ENCODE measurements around the gene DOK1. TPM values are rescaled to one million over a fixed set of nuclear protein-coding genes. Genes with fewer than 3 reads are reported as not detected.

The DOK1 gene
- total RNA-seq, 1 experiment from 2014 or later = 6.2 TPM

GRCh38 chr2:74555610-74556103 lies 1.1 kb downstream of the DOK1 start:
- no TSS peak for BruUV-seq (replicated peaks)
- no peak for DNase-seq (ENCODE audit: low read depth, low spot score)
- H3K36me3 ChIP-seq (ENCODE audit: control insufficient read depth, insufficient read depth, low read length) = no peaks in the 10 kb centered on the region
- H3K4me1 ChIP-seq (ENCODE audit: control insufficient read depth, insufficient read depth, low read length) = peaks cover 11% of the 10 kb centered on the region; the same call in 1 of the 2 replicates
- no peak for ATAC-seq
- TF ChIP-seq TCF7L2 (IDR thresholded peaks at IDR 0.05; ENCODE audit: low read depth, low read length) = no peak
- TF ChIP-seq, protein P1, sequence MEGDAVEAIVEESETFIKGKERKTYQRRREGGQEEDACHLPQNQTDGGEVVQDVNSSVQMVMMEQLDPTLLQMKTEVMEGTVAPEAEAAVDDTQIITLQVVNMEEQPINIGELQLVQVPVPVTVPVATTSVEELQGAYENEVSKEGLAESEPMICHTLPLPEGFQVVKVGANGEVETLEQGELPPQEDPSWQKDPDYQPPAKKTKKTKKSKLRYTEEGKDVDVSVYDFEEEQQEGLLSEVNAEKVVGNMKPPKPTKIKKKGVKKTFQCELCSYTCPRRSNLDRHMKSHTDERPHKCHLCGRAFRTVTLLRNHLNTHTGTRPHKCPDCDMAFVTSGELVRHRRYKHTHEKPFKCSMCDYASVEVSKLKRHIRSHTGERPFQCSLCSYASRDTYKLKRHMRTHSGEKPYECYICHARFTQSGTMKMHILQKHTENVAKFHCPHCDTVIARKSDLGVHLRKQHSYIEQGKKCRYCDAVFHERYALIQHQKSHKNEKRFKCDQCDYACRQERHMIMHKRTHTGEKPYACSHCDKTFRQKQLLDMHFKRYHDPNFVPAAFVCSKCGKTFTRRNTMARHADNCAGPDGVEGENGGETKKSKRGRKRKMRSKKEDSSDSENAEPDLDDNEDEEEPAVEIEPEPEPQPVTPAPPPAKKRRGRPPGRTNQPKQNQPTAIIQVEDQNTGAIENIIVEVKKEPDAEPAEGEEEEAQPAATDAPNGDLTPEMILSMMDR (IDR thresholded peaks at IDR 0.05) = no peak
- TF ChIP-seq SIN3A (IDR thresholded peaks at IDR 0.05; ENCODE audit: borderline replicate concordance, insufficient read depth, low read depth, low read length) = no peak
- TF ChIP-seq REST (IDR thresholded peaks at IDR 0.05; ENCODE audit: insufficient read depth in 1 of 2, low read depth in 2 of 2, low read length in 1 of 2) = no peak
- no peak for TF ChIP-seq POLR2AphosphoS5 (IDR thresholded peaks at IDR 0.05; ENCODE audit: low read depth, low read length)
- CTCF ChIA-PET = no interaction called here
- POLR2A ChIA-PET = no interaction called here
- H3K27ac ChIP-seq (ENCODE audit: low read length) = no peak overlapping the region
- H3K27me3 ChIP-seq (ENCODE audit: control insufficient read depth, insufficient read depth, low read length) = no peaks in the 10 kb centered on the region
- in situ Hi-C loops (cut with HindIII; ENCODE audit: low pct_unique_long_range_greater_than_20kb, low sequenced_read_pairs) (no loop called here), intact Hi-C loops (cut with micrococcal nuclease; ENCODE audit: unreplicated experiment) (no loop called here)
- no peaks in the 10 kb centered on the region for H3K9me3 ChIP-seq (ENCODE audit: control insufficient read depth, insufficient read depth, low read depth, low read length)
- H3K4me3 ChIP-seq (ENCODE audit: low read depth in 2 of 2, low read length in 2 of 2) = no peak overlapping the region

DNA sequence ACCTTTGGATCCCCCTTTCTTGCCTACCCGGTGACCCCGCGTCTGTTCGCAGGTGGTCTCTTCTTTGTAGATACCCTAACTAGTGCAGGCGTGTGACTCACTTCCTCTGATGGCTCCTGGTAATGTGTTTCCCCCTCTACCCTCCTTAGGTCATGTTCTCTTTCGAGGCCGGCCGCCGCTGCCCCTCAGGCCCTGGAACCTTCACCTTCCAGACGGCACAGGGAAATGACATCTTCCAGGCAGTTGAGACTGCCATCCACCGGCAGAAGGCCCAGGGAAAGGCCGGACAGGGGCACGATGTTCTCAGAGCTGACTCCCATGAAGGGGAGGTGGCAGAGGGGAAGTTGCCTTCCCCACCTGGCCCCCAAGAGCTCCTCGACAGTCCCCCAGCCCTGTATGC lies 1.6 kb downstream of the DOK1 start:
- peaks cover 11% of the 10 kb centered on the region; the same call in 1 of the 2 replicates for H3K4me1 ChIP-seq (ENCODE audit: control insufficient read depth, insufficient read depth, low read length)
- ChIA-PET POLR2A (no interaction called here), CTCF (no interaction called here)
- no peak overlapping the region for H3K4me3 ChIP-seq (ENCODE audit: low read depth in 2 of 2, low read length in 2 of 2)
- intact Hi-C loops (cut with micrococcal nuclease; ENCODE audit: unreplicated experiment) = no loop called here
- in situ Hi-C loops (cut with HindIII; ENCODE audit: low pct_unique_long_range_greater_than_20kb, low sequenced_read_pairs) = no loop called here
- TF ChIP-seq POLR2AphosphoS5 (IDR thresholded peaks at IDR 0.05; ENCODE audit: low read depth, low read length) (no peak), REST (IDR thresholded peaks at IDR 0.05; ENCODE audit: insufficient read depth in 1 of 2, low read depth in 2 of 2, low read length in 1 of 2) (no peak), TCF7L2 (IDR thresholded peaks at IDR 0.05; ENCODE audit: low read depth, low read length) (no peak), SIN3A (IDR thresholded peaks at IDR 0.05; ENCODE audit: borderline replicate concordance, insufficient read depth, low read depth, low read length) (no peak)
- TF ChIP-seq, protein P1 (IDR thresholded peaks at IDR 0.05) = no peak
- no peak for DNase-seq (ENCODE audit: low read depth, low spot score)
- no peaks in the 10 kb centered on the region for H3K36me3 ChIP-seq (ENCODE audit: control insufficient read depth, insufficient read depth, low read length)
- no peak overlapping the region for H3K27ac ChIP-seq (ENCODE audit: low read length)
- no TSS peak for BruUV-seq (replicated peaks)
- no peak for ATAC-seq
- H3K27me3 ChIP-seq (ENCODE audit: control insufficient read depth, insufficient read depth, low read length) = no peaks in the 10 kb centered on the region
- H3K9me3 ChIP-seq (ENCODE audit: control insufficient read depth, insufficient read depth, low read depth, low read length) = no peaks in the 10 kb centered on the region

All from Panc1 (cell line).